ENCODE data around the gene ZNF280C.

ZNF280C gene

GRCh38 chrX:130262231-130262630 is 6.5 kb downstream of the ZNF280C start:
- H3K4me3 ChIP-seq (ENCODE audit: control insufficient read depth, low read depth, low read length): no peak overlapping the region

GRCh38 chrX:130261296-130261893 is 7.3 kb downstream of the ZNF280C start:
- no peak overlapping the region for H3K4me3 ChIP-seq (ENCODE audit: control insufficient read depth, low read depth, low read length)
- TF ChIP-seq CTCF (IDR thresholded peaks at IDR 0.05; ENCODE audit: control insufficient read depth, insufficient read depth, low read depth, low read length, missing control alignments): no peak
- no peak for DNase-seq (ENCODE audit: low read depth)

More at GRCh38 chrX:130262231-130262630, 6.5 kb downstream of the ZNF280C start:
- no peak for TF ChIP-seq CTCF (IDR thresholded peaks at IDR 0.05; ENCODE audit: control insufficient read depth, insufficient read depth, low read depth, low read length, missing control alignments)
- DNase-seq (ENCODE audit: low read depth): no peak

GRCh38 chrX:130260316-130260715 is 8.4 kb downstream of the ZNF280C start:
- DNase-seq (ENCODE audit: low read depth): peak; percentile 3
- no peak for TF ChIP-seq CTCF (IDR thresholded peaks at IDR 0.05; ENCODE audit: control insufficient read depth, insufficient read depth, low read depth, low read length, missing control alignments)

GRCh38 chrX:130253916-130254315 is 14.8 kb downstream of the ZNF280C start:
- TF ChIP-seq CTCF (IDR thresholded peaks at IDR 0.05; ENCODE audit: control insufficient read depth, insufficient read depth, low read depth, low read length, missing control alignments): no peak
- no peak overlapping the region for H3K4me3 ChIP-seq (ENCODE audit: control insufficient read depth, low read depth, low read length)
- DNase-seq (ENCODE audit: low read depth): no peak

More at GRCh38 chrX:130260316-130260715, 8.4 kb downstream of the ZNF280C start:
- no peak overlapping the region for H3K4me3 ChIP-seq (ENCODE audit: control insufficient read depth, low read depth, low read length)

GRCh38 chrX:130251671-130252070 is 17.0 kb downstream of the ZNF280C start:
- H3K4me3 ChIP-seq (ENCODE audit: control insufficient read depth, low read depth, low read length): no peak overlapping the region
- DNase-seq (ENCODE audit: low read depth): no peak
- no peak for TF ChIP-seq CTCF (IDR thresholded peaks at IDR 0.05; ENCODE audit: control insufficient read depth, insufficient read depth, low read depth, low read length, missing control alignments)

- TF ChIP-seq CTCF (IDR thresholded peaks at IDR 0.05; ENCODE audit: control insufficient read depth, insufficient read depth, low read depth, low read length, missing control alignments): no peak
- no peak overlapping the region for H3K4me3 ChIP-seq (ENCODE audit: control insufficient read depth, low read depth, low read length)
- DNase-seq (ENCODE audit: low read depth): no peak
Measured at GRCh38 chrX:130247996-130248395, 20.7 kb downstream of the ZNF280C start.

Measured in AG09309 (cell line).